ENCODE data around the gene OSBPL7.

Gene OSBPL7

DNA sequence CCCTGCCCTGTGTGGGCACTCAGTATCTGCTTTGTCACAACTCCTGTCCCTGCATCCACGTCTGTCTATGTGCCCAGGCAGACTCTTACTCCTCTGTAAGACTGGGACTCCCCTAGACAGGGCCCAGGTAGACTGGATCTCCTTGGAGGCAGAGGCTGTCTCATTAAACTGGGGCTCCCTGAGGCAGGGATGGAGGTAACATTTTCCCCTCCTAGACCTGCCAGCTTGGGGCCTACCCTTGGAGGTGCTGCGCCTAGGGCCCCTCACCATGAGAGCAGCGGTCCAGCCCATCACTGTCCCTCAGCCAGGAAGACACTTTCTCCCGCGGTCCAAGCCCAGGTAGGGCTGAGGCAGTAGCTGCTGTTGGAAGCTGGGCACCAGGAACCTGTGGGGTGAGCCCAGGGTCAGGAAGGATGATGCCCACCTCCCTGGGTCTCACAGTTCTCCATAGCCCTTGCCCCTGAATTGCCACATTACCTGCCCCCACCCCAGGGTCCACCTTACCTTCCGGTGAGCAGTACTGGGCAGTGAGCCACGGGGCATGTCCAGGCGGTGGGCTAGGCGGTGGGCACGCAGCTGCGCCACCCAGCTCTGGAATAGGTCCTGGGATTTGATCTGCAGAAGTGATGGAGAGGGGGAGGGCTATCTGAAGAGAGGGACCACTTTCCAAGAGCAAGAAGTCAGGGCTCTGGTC lies 3.4 kb downstream of the OSBPL7 start:
- H3K9ac ChIP-seq: no peak overlapping the region
- no peak overlapping the region for H3K4me3 ChIP-seq
- H3K4me2 ChIP-seq: no peak overlapping the region
- no peaks in the 10 kb centered on the region for H3K27me3 ChIP-seq
- H3K36me3 ChIP-seq: peaks cover 68% of the 10 kb centered on the region
- H4K20me1 ChIP-seq: no peaks in the 10 kb centered on the region; the same call in 1 of the 2 replicates
- H3K27ac ChIP-seq: no peak overlapping the region
- TF ChIP-seq Cebpa-rat (IDR thresholded peaks at IDR 0.05): no peak
- peaks cover 26% of the 10 kb centered on the region for H3K4me1 ChIP-seq
- no peaks in the 10 kb centered on the region for H3K9me3 ChIP-seq

DNA sequence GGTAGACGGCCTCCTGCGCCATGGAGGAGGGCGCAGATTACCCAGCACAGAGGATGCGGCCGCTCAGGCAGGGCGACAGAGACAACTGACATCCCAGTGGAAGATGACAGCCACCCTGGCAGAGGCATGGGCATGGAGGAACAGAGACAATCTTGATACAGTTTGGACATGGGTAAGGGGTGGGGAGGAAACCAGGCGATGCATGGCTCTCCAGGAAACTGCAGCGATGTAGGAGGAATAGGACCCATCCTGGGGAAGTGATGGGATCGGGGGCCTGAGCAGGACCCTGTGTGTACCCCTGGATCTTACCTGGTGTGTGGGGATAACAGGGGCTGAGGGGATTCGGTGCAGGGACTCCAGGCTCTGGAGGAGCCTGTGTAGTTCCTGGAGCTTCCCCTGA lies 4.6 kb downstream of the OSBPL7 start:
- Histone ChIP-seq H4K20me1 (peaks cover 7% of the 10 kb centered on the region; the same call in 1 of the 2 replicates), H3K4me2 (no peak overlapping the region), H3K9me3 (no peaks in the 10 kb centered on the region), H3K27ac (no peak overlapping the region), H3K27me3 (no peaks in the 10 kb centered on the region), H3K4me1 (peaks cover 17% of the 10 kb centered on the region), H3K9ac (no peak overlapping the region), H3K36me3 (peaks cover 77% of the 10 kb centered on the region), H3K4me3 (no peak overlapping the region)
- no peak for TF ChIP-seq Cebpa-rat (IDR thresholded peaks at IDR 0.05)

DNA sequence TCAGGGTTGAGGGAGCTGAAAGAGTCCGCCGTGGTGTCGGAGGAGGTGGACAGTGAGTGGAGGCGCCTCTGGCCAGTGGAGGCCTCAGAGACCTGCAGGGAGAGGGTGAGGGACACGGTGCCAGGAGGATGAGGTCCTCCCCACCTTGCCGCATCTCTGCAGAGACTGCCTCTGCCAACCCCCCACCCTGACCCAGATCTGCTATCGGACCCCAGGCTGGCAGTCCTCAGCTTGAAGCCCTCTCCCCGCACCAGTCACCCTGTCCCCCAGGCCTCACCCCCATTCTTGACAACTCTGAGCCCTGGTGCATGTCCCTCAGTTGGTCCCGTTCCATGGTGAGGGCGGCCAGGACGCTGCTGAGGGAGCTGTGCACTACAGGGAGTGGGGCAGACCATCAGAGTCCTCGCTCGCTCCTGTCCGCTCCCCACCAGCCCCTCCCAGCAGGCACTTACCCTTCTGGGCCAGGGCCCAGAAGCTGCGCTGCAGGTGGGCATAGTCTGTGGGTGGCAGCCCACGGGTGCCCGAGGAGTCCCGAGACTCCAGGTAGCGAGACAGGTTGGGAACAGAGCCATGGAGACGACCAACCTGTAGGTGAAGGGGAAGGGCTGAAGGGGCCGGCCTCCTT lies 5.4 kb downstream of the OSBPL7 start:
- H4K20me1 ChIP-seq: peaks cover 7% of the 10 kb centered on the region; the same call in 1 of the 2 replicates
- no peak overlapping the region for H3K27ac ChIP-seq
- peaks cover 84% of the 10 kb centered on the region for H3K36me3 ChIP-seq
- H3K27me3 ChIP-seq: no peaks in the 10 kb centered on the region
- H3K4me2 ChIP-seq: no peak overlapping the region
- no peaks in the 10 kb centered on the region for H3K9me3 ChIP-seq
- H3K4me1 ChIP-seq: peaks cover 14% of the 10 kb centered on the region
- no peak overlapping the region for H3K9ac ChIP-seq
- H3K4me3 ChIP-seq: no peak overlapping the region
- TF ChIP-seq Cebpa-rat (IDR thresholded peaks at IDR 0.05): no peak

DNA sequence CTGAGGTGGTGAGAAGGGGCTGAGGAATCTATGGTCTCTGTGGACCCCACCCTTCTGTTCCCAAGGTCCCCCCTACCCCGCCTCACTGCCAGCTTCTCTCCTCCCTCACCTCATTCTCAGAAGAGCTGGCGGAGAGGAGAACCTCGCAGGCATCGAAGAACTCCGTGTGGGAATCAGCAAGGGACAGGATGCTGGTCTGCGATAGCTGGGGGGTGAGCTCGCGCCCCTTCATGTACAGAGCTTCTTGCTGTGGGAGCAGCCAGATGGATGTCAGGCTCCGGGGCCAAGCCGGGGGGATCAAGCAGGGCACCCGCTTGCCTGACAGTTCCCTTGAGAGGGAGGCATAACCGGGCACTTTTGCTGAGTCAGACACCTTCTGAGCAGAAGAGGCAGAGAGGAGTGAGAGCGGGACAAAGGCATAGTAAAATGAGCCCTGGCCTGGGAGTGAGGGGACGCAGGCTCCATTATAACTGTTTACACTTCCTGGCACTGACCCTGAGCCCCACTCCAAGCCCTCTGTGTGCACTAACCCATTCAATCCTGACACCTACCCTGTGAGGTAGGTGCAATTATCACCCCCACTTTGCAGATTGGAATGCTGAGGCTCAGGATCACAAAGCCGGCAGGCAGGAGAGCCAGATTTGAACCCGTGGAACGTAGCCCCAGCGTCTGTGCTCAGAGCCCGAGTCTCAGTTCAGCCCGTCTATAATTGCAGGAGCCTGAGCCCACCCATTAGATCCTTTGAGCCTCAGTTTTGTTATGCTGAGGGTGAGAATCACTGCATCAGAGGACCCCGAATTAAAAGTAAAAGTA lies 6.3 kb downstream of the OSBPL7 start:
- Histone ChIP-seq H3K9me3 (no peaks in the 10 kb centered on the region), H3K4me1 (peaks cover 4% of the 10 kb centered on the region), H3K4me2 (no peak overlapping the region), H4K20me1 (peaks cover 13% of the 10 kb centered on the region; the same call in 1 of the 2 replicates), H3K4me3 (no peak overlapping the region), H3K27ac (no peak overlapping the region), H3K9ac (no peak overlapping the region), H3K27me3 (no peaks in the 10 kb centered on the region), H3K36me3 (peaks cover 92% of the 10 kb centered on the region)
- no peak for TF ChIP-seq Cebpa-rat (IDR thresholded peaks at IDR 0.05)

DNA sequence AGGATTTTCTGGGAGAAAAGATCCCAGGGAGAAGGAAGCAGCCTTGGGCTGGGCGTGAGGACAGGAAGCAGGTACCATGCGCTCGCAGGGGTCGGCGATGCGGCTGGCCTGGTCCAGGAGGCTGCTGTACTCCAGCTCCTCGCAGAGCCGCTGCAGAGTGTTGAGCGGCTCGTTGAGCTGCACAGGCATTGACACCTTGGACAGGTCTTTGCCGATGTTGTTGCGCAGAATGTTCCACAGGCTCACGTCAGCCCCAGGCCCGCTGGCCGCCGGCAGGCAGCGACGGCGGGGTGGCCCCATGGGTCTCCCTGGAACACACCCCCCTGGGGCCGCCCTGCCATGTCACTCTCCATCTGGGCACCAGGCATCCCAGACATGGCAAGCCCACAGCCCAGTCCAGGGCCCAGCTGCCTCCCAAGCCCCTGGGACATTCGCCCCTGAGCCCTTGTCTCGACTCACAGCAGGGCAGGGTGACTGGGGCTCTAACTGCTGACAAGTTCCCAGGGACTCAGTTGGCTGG lies 8.0 kb downstream of the OSBPL7 start:
- TF ChIP-seq Cebpa-rat (IDR thresholded peaks at IDR 0.05): no peak
- Histone ChIP-seq H3K36me3 (peaks cover 99% of the 10 kb centered on the region), H3K4me3 (no peak overlapping the region), H3K4me2 (no peak overlapping the region), H3K9ac (no peak overlapping the region), H3K27me3 (no peaks in the 10 kb centered on the region), H4K20me1 (peaks cover 14% of the 10 kb centered on the region; the same call in 1 of the 2 replicates), H3K9me3 (no peaks in the 10 kb centered on the region), H3K4me1 (no peaks in the 10 kb centered on the region), H3K27ac (no peak overlapping the region)

DNA sequence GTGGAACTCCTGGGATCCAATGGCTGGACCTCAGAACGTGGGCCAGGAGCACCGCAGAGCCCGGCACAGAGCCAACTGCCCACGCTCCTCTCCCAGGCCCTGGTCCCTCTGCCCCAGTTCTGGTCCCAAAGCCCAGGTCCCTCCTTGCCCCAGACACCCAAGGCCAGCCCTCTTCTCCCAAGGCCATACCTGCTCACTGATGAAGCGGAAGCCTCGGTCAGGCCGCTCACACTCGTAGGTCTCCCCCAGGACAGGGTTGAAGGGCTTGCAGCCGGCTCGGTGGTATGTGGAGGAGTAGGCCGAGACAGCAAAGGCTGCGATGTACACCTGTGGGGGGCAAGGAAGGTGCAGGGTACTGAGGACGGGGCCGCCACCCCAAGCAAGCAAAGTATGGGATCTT lies 8.5 kb downstream of the OSBPL7 start:
- Histone ChIP-seq H3K4me1 (no peaks in the 10 kb centered on the region), H4K20me1 (peaks cover 14% of the 10 kb centered on the region; the same call in 1 of the 2 replicates), H3K9me3 (no peaks in the 10 kb centered on the region), H3K9ac (no peak overlapping the region), H3K4me3 (no peak overlapping the region), H3K27me3 (no peaks in the 10 kb centered on the region), H3K27ac (no peak overlapping the region), H3K4me2 (no peak overlapping the region), H3K36me3 (peaks cover 99% of the 10 kb centered on the region)
- TF ChIP-seq Cebpa-rat (IDR thresholded peaks at IDR 0.05): no peak

DNA sequence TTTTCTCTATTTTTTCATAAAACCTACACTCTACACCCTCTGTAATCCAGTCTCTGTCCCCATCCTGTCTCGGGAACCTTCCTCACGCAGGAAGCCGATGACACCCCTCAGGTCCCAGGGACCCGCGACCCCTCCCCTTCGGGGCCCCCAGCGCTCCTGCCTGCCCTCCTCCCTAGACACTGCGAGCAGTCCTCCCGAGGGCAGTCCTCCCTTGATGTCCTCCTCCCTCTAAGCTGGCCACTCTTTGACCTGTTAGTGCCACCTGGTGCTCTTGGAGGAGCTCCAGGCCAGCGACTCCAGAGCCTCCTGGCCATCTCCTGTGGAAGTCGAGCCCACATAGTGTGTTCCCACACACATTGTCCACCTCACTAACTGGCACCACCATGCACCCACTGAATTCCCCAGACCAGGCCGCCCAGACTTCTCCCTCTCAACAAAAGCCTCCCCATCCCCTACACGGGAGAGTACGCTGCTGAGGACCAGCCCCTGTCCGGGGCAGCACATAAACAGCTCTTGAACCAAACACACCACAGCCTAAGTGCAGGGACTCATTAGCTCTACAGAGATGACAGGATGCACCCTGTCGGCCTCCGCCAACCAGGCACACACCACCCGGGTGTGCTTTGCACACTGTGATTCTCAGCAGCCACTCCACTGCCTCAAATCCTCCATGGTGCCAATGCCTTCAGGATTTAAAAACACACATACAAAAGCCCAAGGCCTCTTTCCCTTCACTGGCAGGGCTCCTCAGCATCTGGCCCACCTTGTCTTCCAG lies 9.3 kb downstream of the OSBPL7 start:
- Histone ChIP-seq H3K36me3 (peaks cover 99% of the 10 kb centered on the region), H3K4me2 (no peak overlapping the region), H3K27me3 (no peaks in the 10 kb centered on the region), H3K4me1 (peaks cover 2% of the 10 kb centered on the region; the same call in 1 of the 2 replicates), H3K4me3 (no peak overlapping the region), H3K9me3 (no peaks in the 10 kb centered on the region), H3K27ac (no peak overlapping the region), H4K20me1 (peaks cover 14% of the 10 kb centered on the region; the same call in 1 of the 2 replicates), H3K9ac (no peak overlapping the region)
- no peak for TF ChIP-seq Cebpa-rat (IDR thresholded peaks at IDR 0.05)

DNA sequence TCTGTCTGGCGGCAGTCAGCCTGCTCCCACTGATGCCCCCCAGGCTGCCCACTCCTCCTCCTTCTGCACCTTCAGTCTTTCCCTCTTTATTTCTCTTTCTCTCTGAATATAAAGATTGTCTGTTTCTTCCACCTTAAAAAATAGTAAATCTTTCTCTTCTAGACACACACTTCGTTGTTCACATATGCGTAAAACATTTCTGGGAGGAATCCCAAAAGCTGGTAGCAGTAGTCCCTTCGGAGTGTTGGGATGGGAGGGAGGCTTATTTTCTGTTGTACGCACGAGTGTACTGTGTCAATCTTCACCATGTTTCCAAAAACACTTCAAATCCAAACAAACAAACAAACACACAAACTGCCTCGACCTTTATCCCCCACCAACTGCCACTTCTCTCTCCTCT lies 9.9 kb downstream of the OSBPL7 start:
- Histone ChIP-seq H4K20me1 (peaks cover 14% of the 10 kb centered on the region; the same call in 1 of the 2 replicates), H3K27me3 (no peaks in the 10 kb centered on the region), H3K4me2 (no peak overlapping the region), H3K27ac (no peak overlapping the region), H3K4me3 (no peak overlapping the region), H3K9me3 (no peaks in the 10 kb centered on the region), H3K36me3 (peaks cover 99% of the 10 kb centered on the region), H3K9ac (no peak overlapping the region), H3K4me1 (peaks cover 8% of the 10 kb centered on the region)
- no peak for TF ChIP-seq Cebpa-rat (IDR thresholded peaks at IDR 0.05)

Measured in BLaER1 (cell line).